CD8-positive, alpha-beta memory T cell (primary cell): ENCODE measurements around the gene PTPRE. TPM values are rescaled to one million over a fixed set of nuclear protein-coding genes. Genes with fewer than 3 reads are reported as not detected.

Source experiments
- CTCF ChIA-PET: fragments of 350-600 bp; sonication (Branson Sonifier 250); formaldehyde crosslinking; loops from one replicate; lab custom pipeline; 2021; ENCODE audit warnings: antibody characterized with exemption; lab: Charles Lee
- POLR2A ChIA-PET: fragments of 350-600 bp; sonication (Branson Sonifier 250); formaldehyde crosslinking; loops from one replicate; lab custom pipeline; 2021; ENCODE audit warnings: antibody characterized with exemption; lab: Charles Lee
- DNase-seq, 5 donors: peaks; one replicate each; pipeline versions ENCODE4 v3.0.0 to v3.0.0-alpha.2; 2020 to 2022; ENCODE audit warnings: mixed read lengths in 1 of 5
- H3K27ac ChIP-seq: one replicate; pipeline ENCODE4 v1.7.0; 2013; ENCODE audit warnings: low read depth, mild to moderate bottlenecking, low read length, moderate library complexity
- H3K27me3 ChIP-seq: 2 replicates; pipeline ENCODE4 v1.7.0; 2013; ENCODE audit warnings: low read length, mild to moderate bottlenecking; ENCODE audit not compliant: insufficient read depth, poor library complexity, severe bottlenecking
- H3K36me3 ChIP-seq: 2 replicates; pipeline ENCODE4 v1.7.0; 2013; ENCODE audit warnings: mild to moderate bottlenecking, low read length, moderate library complexity; ENCODE audit not compliant: insufficient read depth
- H3K4me1 ChIP-seq: 2 replicates; pipeline ENCODE4 v1.7.0; 2013; ENCODE audit warnings: mild to moderate bottlenecking, low read length, moderate library complexity; ENCODE audit not compliant: insufficient read depth
- H3K4me3 ChIP-seq: 2 replicates; pipeline ENCODE4 v1.7.0; 2013; ENCODE audit warnings: mild to moderate bottlenecking, low read length
- H3K9me3 ChIP-seq: 2 replicates; pipeline ENCODE4 v1.7.0; 2013; ENCODE audit warnings: mild to moderate bottlenecking, low read length
- H3K27ac Mint-ChIP-seq, 8 donors: one replicate each; pipeline ENCODE4 v1.8.0; 2020 to 2021; ENCODE audit warnings: mixed read lengths in 8 of 8, mild to moderate bottlenecking in 6 of 8, inconsistent platforms in 3 of 8, moderate library complexity in 3 of 8
- H3K27me3 Mint-ChIP-seq, 2 donors: one replicate each; pipeline ENCODE4 v1.8.0; 2020 to 2021; ENCODE audit warnings: mixed read lengths in 2 of 2, mild to moderate bottlenecking in 1 of 2, moderate library complexity in 1 of 2
- H3K36me3 Mint-ChIP-seq, 3 donors: one replicate each; pipeline ENCODE4 v1.8.0; 2020 to 2021; ENCODE audit warnings: mixed read lengths in 3 of 3, inconsistent platforms in 1 of 3, mild to moderate bottlenecking in 1 of 3
- H3K4me1 Mint-ChIP-seq, 3 donors: one replicate each; pipeline ENCODE4 v1.8.0; 2020 to 2021; ENCODE audit warnings: mixed read lengths in 3 of 3, inconsistent platforms in 1 of 3, mild to moderate bottlenecking in 1 of 3
- H3K4me3 Mint-ChIP-seq, 7 donors: one replicate each; pipeline ENCODE4 v1.8.0; 2020 to 2021; ENCODE audit warnings: mixed read lengths in 7 of 7, mild to moderate bottlenecking in 6 of 7, moderate library complexity in 4 of 7, inconsistent platforms in 2 of 7
- H3K9me3 Mint-ChIP-seq, 5 donors: one replicate each; pipeline ENCODE4 v1.8.0; 2020 to 2022; ENCODE audit warnings: mixed read lengths in 5 of 5, mild to moderate bottlenecking in 3 of 5, moderate library complexity in 2 of 5, inconsistent platforms in 1 of 5
- polyA plus RNA-seq: library from polyadenylated mRNA; unstranded; fragments of 300-500 nt; fragmentation: Illumina TruSeq; gene quantifications from one replicate; pipeline ENCODE4 v1.2.3, GENCODE V29; 2021
- total RNA-seq, 2 experiments: library from RNA; stranded (reverse); gene quantifications; one replicate each; pipeline ENCODE4 v1.2.3, GENCODE V29; 2021

PTPRE gene
- total and polyA plus RNA-seq, 3 experiments from 2014 or later = 25.2 to 29.5 (median 26.0) TPM

GRCh38 chr10:128044186-128044585 is 137.3 kb downstream of the PTPRE start:
- H3K36me3 Mint-ChIP-seq = peaks cover 0 to 16% (median 2%) of the 10 kb centered on the region in 3 donors
- peaks cover 28% of the 10 kb centered on the region for H3K4me1 ChIP-seq
- H3K27me3 Mint-ChIP-seq = no peaks in the 10 kb centered on the region

GRCh38 chr10:128044961-128045832 is 138.3 kb downstream of the PTPRE start:
- no peaks in the 10 kb centered on the region for H3K36me3 ChIP-seq
- POLR2A ChIA-PET = interaction anchor here (1.0 kb wide), 1 partner anchor 9 kb away, joined by 3 read pairs; no protein-coding TSS in a partner anchor
- Mint-ChIP-seq H3K27ac (peak overlapping the region; percentile 17 to 100 (median 78)), H3K4me3 (peak overlapping the region in 2 of 7 donors; percentile 39 to 81), H3K36me3 (peaks cover 0 to 24% (median 2%) of the 10 kb centered on the region in 3 donors), H3K9me3 (no peaks in the 10 kb centered on the region), H3K4me1 (peaks cover 41 to 58% (median 51%) of the 10 kb centered on the region in 3 donors), H3K27me3 (no peaks in the 10 kb centered on the region)
- no peak overlapping the region for H3K4me3 ChIP-seq
- H3K9me3 ChIP-seq = no peaks in the 10 kb centered on the region
- no peaks in the 10 kb centered on the region for H3K27me3 ChIP-seq
- no peak overlapping the region for H3K27ac ChIP-seq
- peaks cover 37% of the 10 kb centered on the region for H3K4me1 ChIP-seq
- no peak for DNase-seq
- CTCF ChIA-PET = interaction anchor here (3.0 to 4.5 kb wide), 4 partner anchors 10 to 35 kb away, joined by 11 to 53 read pairs (median 27); no protein-coding TSS in a partner anchor

More at GRCh38 chr10:128044186-128044585, 137.3 kb downstream of the PTPRE start:
- Mint-ChIP-seq H3K4me1 (peaks cover 33 to 48% (median 41%) of the 10 kb centered on the region in 3 donors), H3K27ac (peak overlapping the region; percentile 24 to 80 (median 64)), H3K4me3 (peak overlapping the region in 1 of 7 donors; percentile 28), H3K9me3 (no peaks in the 10 kb centered on the region)
- Histone ChIP-seq H3K27me3 (no peaks in the 10 kb centered on the region), H3K9me3 (no peaks in the 10 kb centered on the region), H3K27ac (no peak overlapping the region), H3K36me3 (no peaks in the 10 kb centered on the region), H3K4me3 (no peak overlapping the region)
- DNase-seq = no peak
- CTCF ChIA-PET = interaction anchor here (1.2 to 3.0 kb wide), 4 partner anchors 9 to 107 kb away, joined by 4 to 12 read pairs (median 8); no protein-coding TSS in a partner anchor
- POLR2A ChIA-PET = no interaction called here

DNA sequence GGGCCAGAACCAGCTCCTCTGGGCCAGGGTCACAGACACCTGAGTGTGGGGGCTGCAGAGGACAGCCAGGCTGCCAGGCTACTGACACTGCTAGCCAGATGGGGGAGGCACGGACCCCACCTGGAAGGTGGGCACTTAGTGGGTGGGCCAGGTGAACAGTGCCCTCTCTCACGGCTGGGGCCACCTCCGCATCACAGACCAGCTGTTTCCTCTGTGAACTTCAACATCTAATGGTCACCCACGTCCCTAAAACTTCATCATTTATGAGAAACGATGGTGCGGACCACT is 138.9 kb downstream of the PTPRE start:
- POLR2A ChIA-PET = interaction anchor here (1.0 kb wide), 1 partner anchor 10 kb away, joined by 3 read pairs; no protein-coding TSS in a partner anchor
- Histone ChIP-seq H3K9me3 (no peaks in the 10 kb centered on the region), H3K36me3 (peaks cover 4% of the 10 kb centered on the region), H3K27me3 (no peaks in the 10 kb centered on the region), H3K4me3 (no peak overlapping the region), H3K4me1 (peaks cover 43% of the 10 kb centered on the region), H3K27ac (peak overlapping the region; percentile 17)
- Mint-ChIP-seq H3K4me1 (peaks cover 46 to 63% (median 57%) of the 10 kb centered on the region in 3 donors), H3K9me3 (no peaks in the 10 kb centered on the region), H3K27me3 (no peaks in the 10 kb centered on the region), H3K36me3 (peaks cover 0 to 30% (median 7%) of the 10 kb centered on the region in 3 donors), H3K27ac (peak overlapping the region; percentile 34 to 100 (median 84)), H3K4me3 (peak overlapping the region in 3 of 7 donors; percentile 33 to 44 (median 39))
- CTCF ChIA-PET = interaction anchor here (3.0 to 4.5 kb wide), 4 partner anchors 11 to 36 kb away, joined by 11 to 53 read pairs (median 27); no protein-coding TSS in a partner anchor
- no peak for DNase-seq

DNA sequence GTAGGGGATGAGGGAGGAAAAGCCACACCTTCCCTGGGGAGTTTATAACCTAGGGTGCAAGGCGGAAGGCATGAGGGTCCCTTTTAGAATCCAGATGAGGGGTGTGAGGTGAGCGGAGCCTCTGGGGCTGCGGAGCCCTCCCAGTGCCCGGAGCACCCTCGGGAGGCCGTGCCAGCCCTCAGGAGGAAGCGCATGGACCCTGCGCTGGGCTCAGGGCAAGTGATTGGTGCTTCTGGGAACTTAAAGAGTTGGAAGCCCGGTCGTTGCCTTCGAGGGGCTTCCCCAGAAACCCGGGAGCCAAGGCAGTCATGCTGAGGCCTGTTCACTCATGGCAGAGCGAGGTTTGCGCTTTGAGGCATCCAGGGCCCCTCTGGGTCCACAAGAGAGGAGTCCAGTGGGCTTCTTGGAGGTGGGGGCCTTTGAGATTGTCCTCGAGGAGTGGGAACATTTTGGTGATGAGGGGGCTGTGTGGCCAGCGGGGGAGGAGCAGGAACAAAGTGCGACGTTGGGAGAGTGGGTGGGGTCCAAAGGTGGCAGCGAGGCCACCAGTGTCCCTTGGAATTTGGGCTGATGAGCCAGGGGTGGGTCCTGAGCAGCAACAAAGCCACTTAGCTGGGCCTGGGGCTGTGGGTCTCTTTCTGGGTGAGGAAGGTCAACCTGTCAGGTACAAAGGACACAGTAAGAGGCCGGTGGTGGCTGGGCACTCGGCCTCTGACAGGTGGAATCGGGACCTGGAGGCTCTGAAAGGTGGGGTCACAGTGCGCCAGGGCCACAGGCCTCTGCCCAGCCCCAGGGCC is 139.5 kb downstream of the PTPRE start:
- Histone ChIP-seq H3K9me3 (no peaks in the 10 kb centered on the region), H3K36me3 (peaks cover 9% of the 10 kb centered on the region), H3K4me1 (peaks cover 49% of the 10 kb centered on the region), H3K27me3 (no peaks in the 10 kb centered on the region), H3K4me3 (peak overlapping the region; percentile 94), H3K27ac (peak overlapping the region; percentile 95)
- DNase-seq = no peak
- H3K27ac Mint-ChIP-seq = peak overlapping the region; percentile 89 to 100 (median 96)
- no peaks in the 10 kb centered on the region for H3K9me3 Mint-ChIP-seq
- H3K36me3 Mint-ChIP-seq = peaks cover 0 to 35% (median 7%) of the 10 kb centered on the region in 3 donors
- H3K4me3 Mint-ChIP-seq = peak overlapping the region; percentile 27 to 88 (median 41)
- CTCF ChIA-PET = interaction anchor here (2.3 to 4.5 kb wide), 6 partner anchors 11 to 36 kb away, joined by 7 to 53 read pairs (median 24); no protein-coding TSS in a partner anchor
- H3K27me3 Mint-ChIP-seq = no peaks in the 10 kb centered on the region
- POLR2A ChIA-PET = interaction anchor here (1.0 to 3.1 kb wide), 3 partner anchors 11 to 23 kb away, joined by 3 to 51 read pairs (median 15); no protein-coding TSS in a partner anchor
- peaks cover 52 to 69% (median 62%) of the 10 kb centered on the region in 3 donors for H3K4me1 Mint-ChIP-seq

- DNase-seq = no peak
- H3K27me3 Mint-ChIP-seq = no peaks in the 10 kb centered on the region
- H3K36me3 ChIP-seq = peaks cover 13% of the 10 kb centered on the region
- peak overlapping the region; percentile 85 to 97 (median 88) for H3K4me3 Mint-ChIP-seq
- peaks cover 56 to 72% (median 64%) of the 10 kb centered on the region in 3 donors for H3K4me1 Mint-ChIP-seq
- H3K4me1 ChIP-seq = peaks cover 54% of the 10 kb centered on the region
- CTCF ChIA-PET = interaction anchor here (1.1 to 4.5 kb wide), 6 partner anchors 12 to 141 kb away, joined by 3 to 53 read pairs (median 24); partner anchors contain the start of gene PTPRE
- H3K4me3 ChIP-seq = peak overlapping the region; percentile 94
- H3K27ac ChIP-seq = peak overlapping the region; percentile 95
- no peaks in the 10 kb centered on the region for H3K27me3 ChIP-seq
- POLR2A ChIA-PET = interaction anchor here (0.7 to 3.1 kb wide), 4 partner anchors 12 to 141 kb away, joined by 3 to 51 read pairs (median 10); no protein-coding TSS in a partner anchor
- H3K9me3 ChIP-seq = no peaks in the 10 kb centered on the region
- H3K36me3 Mint-ChIP-seq = peaks cover 0 to 41% (median 7%) of the 10 kb centered on the region in 3 donors
- H3K9me3 Mint-ChIP-seq = no peaks in the 10 kb centered on the region
- peak overlapping the region; percentile 94 to 100 (median 97) for H3K27ac Mint-ChIP-seq
Observed at GRCh38 chr10:128046953-128047290, 140.0 kb downstream of the PTPRE start.

GRCh38 chr10:128047351-128047750 is 140.4 kb downstream of the PTPRE start:
- POLR2A ChIA-PET = interaction anchor here (0.7 to 3.1 kb wide), 6 partner anchors 11 to 140 kb away, joined by 3 to 51 read pairs (median 4); no protein-coding TSS in a partner anchor
- H3K36me3 ChIP-seq = peaks cover 17% of the 10 kb centered on the region
- peak; percentile 76 to 90 (median 80) for DNase-seq
- CTCF ChIA-PET = interaction anchor here (1.1 to 4.5 kb wide), 6 partner anchors 13 to 141 kb away, joined by 3 to 53 read pairs (median 24); partner anchors contain the start of gene PTPRE
- peak overlapping the region; percentile 94 to 100 (median 97) for H3K27ac Mint-ChIP-seq
- H3K27ac ChIP-seq = peak overlapping the region; percentile 95
- H3K4me1 Mint-ChIP-seq = peaks cover 57 to 73% (median 64%) of the 10 kb centered on the region in 3 donors
- H3K4me3 ChIP-seq = peak overlapping the region; percentile 94
- no peaks in the 10 kb centered on the region for H3K9me3 ChIP-seq
- H3K27me3 Mint-ChIP-seq = no peaks in the 10 kb centered on the region
- peak overlapping the region; percentile 85 to 97 (median 88) for H3K4me3 Mint-ChIP-seq
- H3K9me3 Mint-ChIP-seq = no peaks in the 10 kb centered on the region
- H3K36me3 Mint-ChIP-seq = peaks cover 0 to 45% (median 7%) of the 10 kb centered on the region in 3 donors
- peaks cover 55% of the 10 kb centered on the region for H3K4me1 ChIP-seq
- no peaks in the 10 kb centered on the region for H3K27me3 ChIP-seq
